C4-2B (cell line): ENCODE data around the gene RAPSN.

Source experiments
- H3K27ac ChIP-seq: fragments of 450-650 bp; 2 replicates; pipeline ENCODE4 v1.5.1; 2017
- ZFX ChIP-seq: fragments of 450-650 bp; IDR thresholded peaks from 2 replicates; pipeline ENCODE4 v1.6.1; 2017
- TF ChIP-seq, protein P1 (sequence below): fragments of 450-650 bp; conservative IDR thresholded peaks from 2 replicates; pipeline ENCODE4 v1.5.1; 2017; ENCODE audit warnings: mild to moderate bottlenecking

Gene RAPSN

DNA sequence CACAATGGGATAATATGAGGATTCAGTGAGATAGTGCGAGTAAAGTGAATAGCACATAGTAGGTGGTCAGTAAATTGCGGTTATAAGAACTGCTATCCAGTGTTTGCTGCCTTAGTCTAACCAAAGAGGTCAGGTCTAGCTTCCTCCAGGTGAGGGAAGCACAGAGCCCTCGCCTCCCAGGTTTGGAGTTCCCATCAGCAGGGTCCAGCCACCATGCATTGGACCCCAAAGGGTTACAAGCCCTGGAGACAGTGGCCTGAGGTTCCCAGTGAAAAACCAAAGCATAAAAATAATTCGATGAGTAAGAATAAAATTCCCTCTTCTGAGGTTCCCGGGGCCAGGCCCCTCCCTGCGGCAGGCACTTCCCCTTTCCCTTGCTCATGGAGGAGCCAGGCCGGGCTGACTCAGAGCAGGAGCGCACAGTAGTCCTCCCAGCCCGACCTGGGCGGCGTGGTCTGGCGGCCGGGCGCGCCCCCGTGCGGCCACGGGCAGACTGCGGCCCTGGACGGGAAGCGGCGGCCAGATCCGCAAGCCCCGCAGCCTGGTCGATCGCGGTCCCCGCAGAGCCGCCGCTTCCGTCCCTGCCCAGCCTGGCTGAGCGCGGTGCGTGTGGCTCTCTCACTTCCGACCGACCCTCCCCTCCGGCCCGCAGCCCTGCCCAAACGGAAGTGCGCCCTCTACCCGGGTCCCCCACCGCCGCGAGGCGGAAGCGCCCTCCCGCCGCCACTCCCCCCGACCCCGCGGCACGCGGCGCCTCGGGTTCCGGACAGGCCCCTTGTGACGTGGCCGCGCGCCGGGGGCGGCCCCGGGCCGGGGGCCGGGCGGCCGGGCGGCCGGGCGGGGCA lies 41.0 kb downstream of the RAPSN start, which contains the start of gene SLC39A13:
Gene SLC39A13 (plus strand): TSS at position 845 of the 845 bp plus-strand sequence. CDS start 1,505 bp downstream, outside the sequence.
- peak; percentile 67; the same call in 1 of the 2 replicates for TF ChIP-seq ZFX
- TF ChIP-seq, protein P1, sequence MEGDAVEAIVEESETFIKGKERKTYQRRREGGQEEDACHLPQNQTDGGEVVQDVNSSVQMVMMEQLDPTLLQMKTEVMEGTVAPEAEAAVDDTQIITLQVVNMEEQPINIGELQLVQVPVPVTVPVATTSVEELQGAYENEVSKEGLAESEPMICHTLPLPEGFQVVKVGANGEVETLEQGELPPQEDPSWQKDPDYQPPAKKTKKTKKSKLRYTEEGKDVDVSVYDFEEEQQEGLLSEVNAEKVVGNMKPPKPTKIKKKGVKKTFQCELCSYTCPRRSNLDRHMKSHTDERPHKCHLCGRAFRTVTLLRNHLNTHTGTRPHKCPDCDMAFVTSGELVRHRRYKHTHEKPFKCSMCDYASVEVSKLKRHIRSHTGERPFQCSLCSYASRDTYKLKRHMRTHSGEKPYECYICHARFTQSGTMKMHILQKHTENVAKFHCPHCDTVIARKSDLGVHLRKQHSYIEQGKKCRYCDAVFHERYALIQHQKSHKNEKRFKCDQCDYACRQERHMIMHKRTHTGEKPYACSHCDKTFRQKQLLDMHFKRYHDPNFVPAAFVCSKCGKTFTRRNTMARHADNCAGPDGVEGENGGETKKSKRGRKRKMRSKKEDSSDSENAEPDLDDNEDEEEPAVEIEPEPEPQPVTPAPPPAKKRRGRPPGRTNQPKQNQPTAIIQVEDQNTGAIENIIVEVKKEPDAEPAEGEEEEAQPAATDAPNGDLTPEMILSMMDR: peak; percentile 96

DNA sequence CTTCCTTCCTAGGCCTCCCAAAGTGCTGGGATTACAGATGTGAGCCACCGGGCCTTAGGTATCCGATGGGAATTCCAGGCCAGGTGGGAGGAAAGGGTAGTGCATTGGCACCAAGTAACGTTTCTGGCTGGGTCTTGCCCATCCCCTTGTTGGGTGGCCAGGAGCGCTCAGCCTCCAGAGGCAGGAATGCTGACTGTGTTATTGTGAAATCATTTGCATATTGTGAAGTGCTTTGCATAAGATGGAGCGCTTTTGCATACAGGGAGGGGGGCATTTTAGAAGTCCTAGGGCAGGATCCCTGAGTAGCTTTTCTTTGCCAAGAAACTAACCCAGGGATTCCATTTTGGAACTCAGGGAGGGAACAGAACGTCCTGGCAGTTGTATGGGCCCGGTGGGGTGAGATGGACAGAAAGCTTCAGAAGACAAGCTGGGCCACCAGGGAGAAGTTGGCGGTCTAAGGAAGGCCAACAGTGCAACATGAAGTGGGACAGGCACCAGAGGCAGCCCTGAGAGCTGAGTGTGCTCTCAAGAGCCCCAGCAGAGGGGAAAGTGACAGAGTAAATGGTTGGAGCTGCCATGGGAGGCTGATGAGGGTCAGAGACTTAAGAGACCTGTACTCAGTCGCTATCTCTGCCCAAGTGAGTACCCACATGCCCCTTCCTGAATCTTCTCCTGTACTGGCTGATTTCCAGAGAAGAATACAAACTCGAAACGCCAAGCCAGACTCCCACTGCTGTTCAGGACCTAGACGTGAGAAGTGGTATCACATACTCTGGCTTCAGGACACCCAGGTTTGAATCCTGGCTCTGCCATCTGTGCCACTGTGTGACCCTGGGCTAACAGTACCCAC lies 41.8 kb downstream of the RAPSN start:
- peak overlapping the region; percentile 89 for H3K27ac ChIP-seq
- TF ChIP-seq, protein P1: no peak
- no peak for TF ChIP-seq ZFX

More for the DNA sequence above, 41.0 kb downstream of the RAPSN start, which contains the start of gene SLC39A13:
- H3K27ac ChIP-seq: peak within 1 kb of the TSS; percentile 89

DNA sequence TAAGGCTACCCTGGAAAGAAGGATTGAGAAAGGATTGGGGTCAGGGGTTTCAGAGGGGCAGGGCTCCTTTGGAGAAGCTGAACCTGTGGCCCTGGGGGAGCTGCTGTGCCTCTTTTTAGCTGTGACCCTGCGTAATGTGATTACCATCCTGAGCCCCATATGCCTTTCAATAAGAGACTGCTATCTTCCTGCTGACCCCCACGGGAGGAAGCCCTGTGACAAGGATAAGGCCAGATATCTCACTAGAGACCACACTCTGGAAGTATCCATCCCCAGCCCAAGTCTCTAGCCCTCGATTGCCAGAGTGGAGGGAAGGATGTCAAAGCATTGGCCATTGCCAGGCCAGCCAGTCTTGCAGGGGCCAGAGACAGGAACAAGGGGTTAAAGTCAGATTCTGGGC lies 45.4 kb downstream of the RAPSN start:
- no peak overlapping the region for H3K27ac ChIP-seq
- no peak for TF ChIP-seq ZFX
- TF ChIP-seq, protein P1: no peak

DNA sequence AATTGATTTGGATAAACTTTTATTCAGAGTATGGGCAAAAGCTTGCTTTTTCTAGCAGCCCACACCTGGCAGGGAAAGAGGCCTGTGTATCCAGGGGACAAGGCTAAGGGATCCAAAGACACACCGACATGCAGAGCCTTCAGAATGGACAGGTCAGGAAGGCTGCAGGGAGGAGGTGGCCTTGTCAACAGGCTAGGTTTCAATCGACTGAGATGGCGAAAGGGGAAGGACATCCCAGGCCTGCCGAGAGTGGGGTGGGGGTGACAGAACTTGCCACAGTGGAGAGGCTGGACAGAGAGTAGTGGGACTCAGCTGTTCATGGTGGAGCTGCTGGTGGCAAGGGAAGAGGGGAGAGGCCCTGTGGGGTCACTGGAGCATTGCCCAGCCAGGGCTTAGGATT lies 45.8 kb downstream of the RAPSN start:
- H3K27ac ChIP-seq: no peak overlapping the region
- TF ChIP-seq, protein P1: no peak
- TF ChIP-seq ZFX: no peak

DNA sequence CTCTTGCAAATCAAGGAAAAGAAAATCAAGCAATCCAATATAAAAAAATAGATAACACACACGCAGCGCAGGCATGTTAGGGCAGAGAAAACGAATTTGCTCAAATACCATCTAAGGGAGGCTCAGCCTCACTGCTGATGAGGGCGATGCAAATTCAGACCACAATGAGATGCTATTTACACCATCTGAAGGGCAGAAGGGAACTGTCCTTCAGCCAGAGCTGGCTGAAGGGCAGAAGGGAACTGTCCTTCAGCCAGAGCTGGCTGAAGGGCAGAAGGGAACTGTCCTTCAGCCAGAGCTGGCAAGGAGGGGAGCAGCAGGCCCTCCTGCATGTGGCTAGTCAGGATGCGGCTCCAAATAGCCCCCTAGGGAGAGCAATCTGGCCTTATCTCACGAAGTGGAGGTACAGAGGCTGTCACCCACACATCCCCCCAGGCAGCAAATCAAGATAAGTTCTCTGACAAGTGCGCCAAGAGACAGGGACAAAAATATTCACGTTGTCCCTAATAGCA lies 48.1 kb downstream of the RAPSN start:
- TF ChIP-seq ZFX: no peak
- H3K27ac ChIP-seq: no peak overlapping the region

DNA sequence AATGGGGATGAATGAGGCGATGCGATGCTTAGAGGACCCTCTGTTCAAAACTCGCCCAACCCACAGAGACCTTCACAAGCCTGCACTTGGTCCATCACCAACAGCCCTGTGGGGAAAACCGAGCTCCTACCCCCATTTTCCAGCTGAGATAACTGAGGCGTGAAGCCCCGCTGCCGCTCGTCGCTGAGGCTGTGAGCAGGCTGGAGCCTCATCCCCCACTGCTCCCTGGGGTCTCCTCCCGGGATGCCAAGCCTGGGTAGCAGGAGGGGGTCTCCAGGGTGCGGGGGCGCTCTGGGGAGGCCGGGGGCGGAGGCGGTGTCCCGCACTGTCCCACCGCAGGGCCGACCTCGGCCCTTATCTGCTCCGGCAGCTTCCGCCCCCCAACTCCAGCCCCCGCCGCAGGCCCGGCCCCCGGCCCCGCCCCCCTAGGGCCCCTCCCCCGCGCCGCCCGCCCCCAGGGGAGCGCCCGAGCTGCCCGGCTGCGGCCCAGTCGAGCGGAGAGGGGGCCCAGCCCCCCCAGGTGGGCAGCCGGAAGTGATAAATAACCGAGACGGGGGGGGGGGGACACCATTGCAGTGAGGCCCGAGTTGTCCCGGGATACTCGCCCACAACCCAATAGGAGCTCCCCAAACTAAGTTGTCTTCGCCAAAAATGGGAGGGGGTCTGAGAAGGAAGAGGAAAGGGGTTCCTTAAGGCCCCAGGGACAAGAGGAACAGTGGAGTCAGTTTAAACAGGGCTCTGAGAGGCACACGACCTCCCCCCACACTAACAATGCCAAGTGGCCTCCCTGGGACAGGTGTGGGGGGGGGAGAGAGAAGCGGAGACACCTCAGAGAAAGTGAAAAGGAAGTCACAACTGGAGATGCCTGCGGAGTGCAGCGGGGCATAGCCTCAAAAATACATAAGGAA lies 48.8 kb downstream of the RAPSN start:
- no peak overlapping the region for H3K27ac ChIP-seq
- TF ChIP-seq, protein P1: no peak
- no peak for TF ChIP-seq ZFX

DNA sequence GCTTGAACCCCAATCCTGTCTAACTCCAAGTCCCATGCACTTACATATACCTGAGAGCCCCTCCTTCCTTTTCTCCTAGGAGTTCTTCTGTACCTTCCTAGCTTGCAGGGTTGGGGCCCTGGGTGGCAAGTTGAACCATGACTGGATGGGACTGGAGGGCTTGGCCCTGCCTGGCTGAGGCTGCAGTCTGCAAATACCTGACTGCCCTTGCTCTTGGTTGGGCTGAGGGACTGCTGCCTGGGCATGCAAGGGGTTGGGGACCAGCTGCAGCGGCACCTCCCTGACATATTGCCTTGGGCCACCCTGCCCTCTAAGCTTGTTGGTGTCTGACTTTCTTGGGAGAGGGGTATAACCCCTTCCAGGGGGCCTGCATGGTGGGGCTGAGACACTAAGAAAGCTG lies 50.4 kb downstream of the RAPSN start:
- TF ChIP-seq ZFX: no peak
- TF ChIP-seq, protein P1: no peak
- H3K27ac ChIP-seq: no peak overlapping the region
